Measurements from ENCODE around the gene CRYGN. TPM values are rescaled to one million over a fixed set of nuclear protein-coding genes. Genes with fewer than 3 reads are reported as not detected.

CRYGN gene
- total RNA-seq, 1 experiment from 2014 or later, result 0.07 TPM

- DNase-seq (ENCODE audit: extremely low read depth, low read depth), result no peak
These were observed 981 bp upstream of the CRYGN start for GRCh38 chr7:151440799-151441445.

GRCh38 chr7:151438864-151439601 is 908 bp downstream of the CRYGN start:
- DNase-seq (ENCODE audit: extremely low read depth, low read depth), result no peak

GRCh38 chr7:151437866-151438516 is 1.9 kb downstream of the CRYGN start:
- DNase-seq (ENCODE audit: extremely low read depth, low read depth), result no peak

GRCh38 chr7:151437159-151437553 is 2.8 kb downstream of the CRYGN start:
- DNase-seq (ENCODE audit: extremely low read depth, low read depth), result no peak

- DNase-seq (ENCODE audit: extremely low read depth, low read depth), result no peak
These were observed 3.3 kb downstream of the CRYGN start for GRCh38 chr7:151436446-151437158.

- no peak for DNase-seq (ENCODE audit: extremely low read depth, low read depth)
These were observed 4.0 kb downstream of the CRYGN start for GRCh38 chr7:151435971-151436370.

GRCh38 chr7:151435103-151435916 is 4.6 kb downstream of the CRYGN start:
- DNase-seq (ENCODE audit: extremely low read depth, low read depth), result no peak

GRCh38 chr7:151434549-151434948 is 5.4 kb downstream of the CRYGN start:
- no peak for DNase-seq (ENCODE audit: extremely low read depth, low read depth)

GRCh38 chr7:151433721-151434400 is 6.1 kb downstream of the CRYGN start:
- no peak for DNase-seq (ENCODE audit: extremely low read depth, low read depth)

GRCh38 chr7:151432658-151433521 is 7.1 kb downstream of the CRYGN start:
- no peak for DNase-seq (ENCODE audit: extremely low read depth, low read depth)

- no peak for DNase-seq (ENCODE audit: extremely low read depth, low read depth)
These were observed 8.1 kb downstream of the CRYGN start for GRCh38 chr7:151431768-151432311.

GRCh38 chr7:151431281-151431767 is 8.6 kb downstream of the CRYGN start:
- no peak for DNase-seq (ENCODE audit: extremely low read depth, low read depth)

GRCh38 chr7:151430391-151431205 is 9.3 kb downstream of the CRYGN start:
- no peak for DNase-seq (ENCODE audit: extremely low read depth, low read depth)

GRCh38 chr7:151429560-151430331 is 10.2 kb downstream of the CRYGN start:
- DNase-seq (ENCODE audit: extremely low read depth, low read depth), result no peak

- DNase-seq (ENCODE audit: extremely low read depth, low read depth), result no peak
These were observed 10.7 kb downstream of the CRYGN start for GRCh38 chr7:151429237-151429559.

GRCh38 chr7:151428378-151429236 is 11.3 kb downstream of the CRYGN start:
- no peak for DNase-seq (ENCODE audit: extremely low read depth, low read depth)
